Lower leg skin (tissue), 3 donors: Measurements from ENCODE around the gene PLS1.
"Not testable (repeated sequence)": the region's sequence is repeated elsewhere in the genome, so short reads cannot be mapped to it uniquely, and the experiment has no call there.

Source experiments
- POLR2A ChIP-seq, 2 donors: fragments of 450-650 bp; IDR thresholded peaks; one replicate each; pipeline ENCODE4 v1.6.1; 2016 to 2017; ENCODE audit warnings: antibody characterized with exemption in 2 of 2, mild to moderate bottlenecking in 1 of 2, moderate library complexity in 1 of 2
- TF ChIP-seq, protein P1 (sequence below), 3 donors: fragments of 450-650 bp; IDR thresholded peaks; one replicate each; pipeline ENCODE4 v1.5.1; 2016; ENCODE audit warnings: antibody characterized with exemption in 3 of 3, mild to moderate bottlenecking in 3 of 3, moderate library complexity in 2 of 3

DNA sequence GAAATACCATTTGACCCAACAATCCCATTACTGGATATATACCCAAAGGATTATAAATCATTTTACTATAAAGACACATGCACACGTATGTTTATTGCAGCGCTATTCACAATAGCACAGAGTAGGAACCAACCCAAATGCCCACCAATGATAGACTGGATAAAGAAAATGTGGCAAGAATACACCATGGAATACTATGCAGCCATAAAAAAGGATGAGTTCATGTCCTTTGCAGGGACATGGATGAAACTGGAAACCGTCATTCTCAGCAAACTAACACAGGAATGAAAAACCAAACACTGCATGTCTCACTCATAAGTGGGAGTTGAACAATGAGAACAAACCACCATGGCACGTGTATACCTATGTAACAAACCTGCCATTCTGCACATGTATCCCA lies 154.3 kb downstream of the PLS1 start:
- TF ChIP-seq, protein P1, sequence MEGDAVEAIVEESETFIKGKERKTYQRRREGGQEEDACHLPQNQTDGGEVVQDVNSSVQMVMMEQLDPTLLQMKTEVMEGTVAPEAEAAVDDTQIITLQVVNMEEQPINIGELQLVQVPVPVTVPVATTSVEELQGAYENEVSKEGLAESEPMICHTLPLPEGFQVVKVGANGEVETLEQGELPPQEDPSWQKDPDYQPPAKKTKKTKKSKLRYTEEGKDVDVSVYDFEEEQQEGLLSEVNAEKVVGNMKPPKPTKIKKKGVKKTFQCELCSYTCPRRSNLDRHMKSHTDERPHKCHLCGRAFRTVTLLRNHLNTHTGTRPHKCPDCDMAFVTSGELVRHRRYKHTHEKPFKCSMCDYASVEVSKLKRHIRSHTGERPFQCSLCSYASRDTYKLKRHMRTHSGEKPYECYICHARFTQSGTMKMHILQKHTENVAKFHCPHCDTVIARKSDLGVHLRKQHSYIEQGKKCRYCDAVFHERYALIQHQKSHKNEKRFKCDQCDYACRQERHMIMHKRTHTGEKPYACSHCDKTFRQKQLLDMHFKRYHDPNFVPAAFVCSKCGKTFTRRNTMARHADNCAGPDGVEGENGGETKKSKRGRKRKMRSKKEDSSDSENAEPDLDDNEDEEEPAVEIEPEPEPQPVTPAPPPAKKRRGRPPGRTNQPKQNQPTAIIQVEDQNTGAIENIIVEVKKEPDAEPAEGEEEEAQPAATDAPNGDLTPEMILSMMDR (IDR thresholded peaks at IDR 0.05) = not testable (repeated sequence)
- TF ChIP-seq POLR2A (IDR thresholded peaks at IDR 0.05) = not testable (repeated sequence)
